Measurements from ENCODE around the gene TANGO2.

TANGO2 gene

GRCh38 chr22:19992481-19992911, 28.4 kb upstream of the TANGO2 start:
- H3K4me3 ChIP-seq (ENCODE audit: low read depth, low read length): no peak overlapping the region

GRCh38 chr22:19992921-19993355, 28.0 kb upstream of the TANGO2 start:
- H3K4me3 ChIP-seq (ENCODE audit: low read depth, low read length): no peak overlapping the region
- no peak for DNase-seq (ENCODE audit: low read depth)

More at GRCh38 chr22:19992481-19992911, 28.4 kb upstream of the TANGO2 start:
- no peak for DNase-seq (ENCODE audit: low read depth)

GRCh38 chr22:19993926-19994325, 27.0 kb upstream of the TANGO2 start:
- DNase-seq (ENCODE audit: low read depth): no peak
- H3K4me3 ChIP-seq (ENCODE audit: low read depth, low read length): no peak overlapping the region

- no peak overlapping the region for H3K4me3 ChIP-seq (ENCODE audit: low read depth, low read length)
- no peak for DNase-seq (ENCODE audit: low read depth)
Measured at GRCh38 chr22:19994851-19995610, 25.9 kb upstream of the TANGO2 start.

DNA sequence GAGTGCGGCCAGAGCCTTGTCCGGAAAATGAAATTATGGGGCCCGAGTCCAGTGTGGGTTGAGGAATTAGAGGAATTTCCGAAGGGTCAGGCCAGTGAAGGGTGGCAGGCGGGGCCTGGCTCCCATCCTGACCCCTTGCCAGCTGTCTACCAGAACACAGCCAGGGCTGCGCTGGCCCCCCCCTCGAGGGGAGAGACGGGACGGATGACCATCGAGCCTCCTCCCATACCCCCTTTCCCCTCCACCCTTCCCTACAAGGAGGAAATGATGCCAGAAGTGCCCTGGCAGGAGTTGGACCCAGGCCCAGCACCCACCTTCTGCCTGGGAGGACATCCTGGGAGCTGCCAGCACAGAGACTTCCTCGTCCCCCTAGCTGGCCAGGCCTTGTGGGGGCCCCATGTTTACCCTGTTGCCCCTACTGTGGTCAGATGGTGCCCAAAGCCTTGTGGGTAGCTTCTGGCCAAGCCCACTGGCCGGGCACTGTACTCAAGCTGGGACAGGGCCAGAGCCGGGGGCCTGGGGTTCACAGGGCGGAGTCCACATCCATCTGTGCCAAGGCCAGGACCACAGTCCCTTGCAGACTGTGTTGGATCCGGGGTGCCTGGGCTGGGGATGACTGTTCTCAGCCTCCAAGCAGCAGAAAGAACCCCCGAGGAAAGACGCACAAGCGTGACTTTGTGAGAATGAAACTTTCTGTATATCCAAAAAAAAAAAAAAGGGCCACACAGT, 25.1 kb upstream of the TANGO2 start:
- no peak for DNase-seq (ENCODE audit: low read depth)

GRCh38 chr22:19996694-19997384, 24.1 kb upstream of the TANGO2 start:
- no peak overlapping the region for H3K4me3 ChIP-seq (ENCODE audit: low read depth, low read length)
- DNase-seq (ENCODE audit: low read depth): no peak

More for the DNA sequence above, 25.1 kb upstream of the TANGO2 start:
- no peak overlapping the region for H3K4me3 ChIP-seq (ENCODE audit: low read depth, low read length)

DNA sequence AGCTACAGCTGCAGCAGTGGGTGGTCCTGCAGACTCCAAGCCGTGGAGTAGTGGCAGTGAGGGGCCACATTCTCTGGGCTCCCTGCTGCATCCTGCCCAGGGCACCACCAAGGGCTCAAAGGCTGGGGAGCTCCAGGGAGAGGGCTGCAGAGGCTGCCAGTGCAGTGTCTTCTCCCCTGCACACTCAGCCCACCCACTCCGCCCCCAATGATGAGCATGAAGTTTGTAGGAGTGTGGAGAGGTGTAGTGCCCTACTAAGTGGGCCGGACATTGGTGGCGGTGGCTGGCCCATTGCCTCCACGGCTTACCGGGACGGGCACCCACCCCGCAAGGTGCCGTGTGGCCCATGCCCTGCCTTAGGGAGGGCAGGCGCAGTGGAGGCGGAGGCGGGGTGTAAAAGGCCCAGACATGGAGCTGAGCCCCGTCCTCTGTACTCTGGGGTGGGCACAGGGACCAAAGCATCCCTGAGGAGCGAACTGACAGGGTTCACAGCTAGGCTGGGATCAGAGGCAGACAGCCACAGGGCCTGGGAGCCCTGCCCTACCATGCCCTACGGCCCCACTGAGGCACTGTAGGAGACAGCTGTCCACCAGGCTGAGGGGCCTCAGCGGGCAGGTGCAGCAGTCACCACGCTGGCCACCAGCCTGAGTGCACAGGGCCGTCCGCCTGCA, 23.2 kb upstream of the TANGO2 start:
- H3K4me3 ChIP-seq (ENCODE audit: low read depth, low read length): no peak overlapping the region
- DNase-seq (ENCODE audit: low read depth): no peak

DNA sequence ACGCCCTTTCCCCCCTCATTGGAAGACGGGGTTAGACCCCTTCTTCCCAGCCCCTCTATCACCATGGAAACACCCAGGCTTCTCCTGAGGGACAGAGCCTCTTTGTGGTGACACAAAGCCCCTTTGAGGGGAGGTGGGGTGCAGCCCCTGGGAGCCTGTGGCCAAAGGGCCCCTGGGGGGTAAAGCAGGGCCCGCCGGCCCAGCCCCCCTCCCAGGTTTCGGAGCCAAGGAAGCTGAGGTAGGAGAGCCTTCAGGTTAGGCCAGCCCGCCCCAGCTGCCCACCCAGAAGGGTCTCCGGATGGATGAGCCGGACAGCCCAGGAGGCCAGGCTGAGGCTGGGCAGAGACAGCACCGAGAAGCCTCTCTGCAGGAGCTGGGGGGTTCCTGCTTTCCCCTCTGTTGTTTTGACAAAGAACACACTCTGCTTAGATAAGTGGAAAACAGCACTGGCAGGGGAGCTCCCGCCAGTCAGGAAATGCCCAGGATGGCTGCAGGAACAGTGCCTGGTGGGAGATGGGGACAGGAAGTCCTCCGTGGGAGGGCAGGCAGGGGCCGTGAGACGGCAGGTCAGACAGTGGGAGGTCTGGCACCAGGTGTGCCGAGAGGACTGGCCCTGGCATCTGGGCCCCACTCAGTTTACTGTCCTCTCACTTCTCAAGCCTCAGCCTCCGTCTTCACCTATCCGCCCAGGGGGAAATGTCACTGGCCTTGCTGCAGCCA, 22.5 kb upstream of the TANGO2 start:
- no peak for DNase-seq (ENCODE audit: low read depth)
- no peak overlapping the region for H3K4me3 ChIP-seq (ENCODE audit: low read depth, low read length)

DNA sequence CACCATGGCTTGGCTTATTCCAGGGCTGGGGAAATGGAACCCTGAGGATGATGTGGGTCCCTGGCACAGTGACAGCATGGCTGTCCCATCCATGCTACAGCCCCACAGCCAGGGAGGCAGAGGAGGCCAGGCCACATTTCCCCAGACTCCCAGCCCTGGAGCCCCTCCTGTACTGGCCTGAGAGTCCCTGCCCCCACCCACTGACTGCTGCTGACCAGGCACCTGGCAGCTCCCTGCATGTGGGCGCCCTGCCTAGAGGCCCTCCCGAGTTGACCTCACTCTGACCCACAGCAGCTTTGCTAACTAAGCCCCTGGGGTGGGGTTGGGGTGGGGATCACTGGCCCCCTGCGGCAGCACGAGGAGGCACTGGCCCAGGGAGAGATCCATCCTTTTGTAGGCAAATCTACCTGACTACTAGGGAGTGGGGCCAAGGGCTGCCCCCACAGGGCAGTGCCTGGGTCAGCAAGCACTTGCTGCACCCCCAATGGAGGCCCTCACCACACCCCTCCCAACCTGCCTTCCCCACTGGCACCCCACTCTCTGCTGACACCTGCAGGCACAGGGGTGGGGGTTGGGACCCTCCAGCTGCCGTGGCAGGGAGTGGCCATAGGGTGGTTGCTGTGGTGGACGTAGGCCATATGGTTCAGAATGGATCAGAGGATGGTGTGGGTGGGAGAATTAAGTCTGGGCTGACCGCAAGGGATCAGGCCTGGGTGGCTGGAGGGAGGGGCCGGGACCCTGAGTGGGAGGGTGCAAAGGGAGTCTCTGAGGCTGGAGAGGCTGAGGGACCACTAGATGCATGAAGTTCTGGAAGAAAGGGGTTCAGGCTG, 21.7 kb upstream of the TANGO2 start:
- no peak overlapping the region for H3K4me3 ChIP-seq (ENCODE audit: low read depth, low read length)
- no peak for DNase-seq (ENCODE audit: low read depth)

DNA sequence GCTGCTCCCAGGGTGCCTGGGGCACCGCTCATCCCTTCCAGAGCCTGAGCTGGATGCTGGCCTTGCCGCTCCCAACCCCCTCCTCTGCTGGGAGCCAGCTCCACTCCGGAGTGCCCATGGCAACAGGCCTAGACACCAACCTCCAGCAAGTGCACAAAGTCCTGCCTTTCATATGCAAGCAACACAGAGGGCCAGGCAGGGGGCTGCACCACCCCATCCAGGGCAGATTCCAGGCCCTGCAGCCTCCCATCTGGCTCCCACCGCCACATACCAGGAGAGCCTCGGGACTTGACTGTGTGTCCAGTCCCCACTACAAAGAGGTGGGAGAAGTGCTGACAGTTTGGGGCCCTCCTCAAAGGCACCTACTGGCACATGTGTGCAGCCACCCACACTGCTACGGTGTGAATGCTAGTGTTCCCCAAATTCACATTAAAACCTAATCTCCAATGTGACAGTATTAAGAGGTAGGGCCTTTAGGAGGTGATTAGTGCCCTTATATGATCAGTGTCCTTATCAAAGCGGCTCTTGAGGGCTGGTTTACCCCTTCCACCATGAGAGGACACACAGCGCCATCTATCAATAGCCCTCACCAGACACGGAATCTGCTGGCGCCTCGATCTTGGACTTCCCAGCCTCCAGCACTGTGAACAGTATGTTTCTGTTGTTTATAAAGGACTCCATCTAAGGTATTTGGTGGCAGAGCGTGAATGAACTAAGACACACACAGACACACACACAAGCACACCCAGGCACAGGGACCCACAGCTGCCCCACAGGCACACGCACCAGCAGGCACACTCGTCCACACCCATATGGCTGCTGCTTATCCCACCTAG, 20.4 kb upstream of the TANGO2 start:
- DNase-seq (ENCODE audit: low read depth): no peak
- no peak overlapping the region for H3K4me3 ChIP-seq (ENCODE audit: low read depth, low read length)

DNA sequence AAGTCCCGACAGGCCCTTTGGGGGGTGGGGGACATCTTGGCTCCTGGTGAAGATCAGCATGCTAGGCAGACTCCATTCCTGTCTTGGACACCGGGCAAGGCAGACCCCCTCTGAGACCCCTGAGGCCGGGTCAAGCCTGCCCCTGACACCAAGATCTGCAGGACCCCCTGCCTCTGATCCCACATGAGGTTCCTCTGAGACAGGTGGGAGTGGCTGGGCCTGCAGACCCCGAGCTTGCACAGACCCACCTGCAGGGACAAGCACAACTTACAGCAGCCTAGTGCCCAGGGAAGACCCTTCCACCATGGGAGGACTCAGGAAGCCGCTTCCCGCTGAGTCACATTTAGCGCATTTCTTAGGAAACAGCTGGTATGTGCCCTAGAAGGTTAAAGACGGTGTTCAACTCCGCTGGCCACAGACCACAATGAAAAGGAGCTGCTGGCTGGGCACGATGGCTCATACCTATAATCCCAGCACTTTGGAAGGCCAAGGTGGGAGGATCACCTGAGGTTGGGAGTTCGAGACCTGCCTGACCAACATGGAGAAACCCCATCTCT, 19.8 kb upstream of the TANGO2 start:
- no peak for DNase-seq (ENCODE audit: low read depth)
- no peak overlapping the region for H3K4me3 ChIP-seq (ENCODE audit: low read depth, low read length)

DNA sequence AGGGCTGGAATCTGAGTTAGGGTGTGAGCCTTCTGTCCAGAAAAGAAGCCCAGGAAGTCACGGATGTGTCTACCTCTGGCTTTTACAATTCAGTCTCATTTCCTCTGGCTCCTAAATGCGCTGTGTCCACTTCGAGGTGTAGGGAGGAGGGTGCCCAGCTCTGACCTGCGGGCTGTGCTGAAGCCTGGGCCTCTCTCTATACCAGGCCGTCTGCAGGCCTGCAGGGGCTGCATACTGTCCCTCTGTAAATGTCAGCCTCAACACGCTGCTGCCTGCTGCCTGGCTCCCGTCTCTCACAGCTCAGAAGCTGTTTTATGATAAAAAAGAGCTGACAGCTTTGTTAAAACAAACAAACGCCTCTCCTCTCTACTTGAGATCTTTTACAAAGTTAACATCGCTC, 18.8 kb upstream of the TANGO2 start:
- H3K4me3 ChIP-seq (ENCODE audit: low read depth, low read length): no peak overlapping the region
- DNase-seq (ENCODE audit: low read depth): no peak

- H3K4me3 ChIP-seq (ENCODE audit: low read depth, low read length): no peak overlapping the region
- DNase-seq (ENCODE audit: low read depth): no peak
Measured at GRCh38 chr22:20002636-20003035, 18.3 kb upstream of the TANGO2 start.

GRCh38 chr22:20003304-20003703, 17.6 kb upstream of the TANGO2 start:
- no peak for DNase-seq (ENCODE audit: low read depth)
- no peak overlapping the region for H3K4me3 ChIP-seq (ENCODE audit: low read depth, low read length)

DNA sequence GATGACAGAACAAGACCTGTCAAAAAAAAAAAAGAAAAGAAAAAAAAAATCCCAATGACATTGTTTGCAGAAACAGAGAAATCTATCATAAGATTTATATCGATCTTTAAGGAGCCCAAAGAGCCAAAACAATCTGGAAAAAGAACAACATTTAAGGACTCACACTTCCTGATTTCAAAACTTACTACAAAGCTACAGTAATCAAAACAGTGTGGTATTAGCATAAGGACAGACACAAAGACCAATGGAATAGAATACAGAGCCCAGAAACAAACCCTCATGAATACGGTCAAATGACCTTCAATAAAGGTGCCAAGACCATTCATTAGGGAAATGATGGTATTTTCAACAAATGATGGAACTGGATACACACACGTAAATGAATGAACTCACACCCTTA, 16.4 kb upstream of the TANGO2 start:
- no peak overlapping the region for H3K4me3 ChIP-seq (ENCODE audit: low read depth, low read length)
- DNase-seq (ENCODE audit: low read depth): no peak

- no peak for DNase-seq (ENCODE audit: low read depth)
- no peak overlapping the region for H3K4me3 ChIP-seq (ENCODE audit: low read depth, low read length)
Measured at GRCh38 chr22:20008221-20008995, 12.5 kb upstream of the TANGO2 start.
